DND-41 (cell line): Measurements from ENCODE around the gene DRD3.

Experiments used
- ATAC-seq: fragments of 200-7000 bp; cut with Tn5 transposase; 3 replicates; pipeline ENCODE4 v1.9.1; 2021; ENCODE audit warnings: low read depth; ENCODE audit not compliant: insufficient read depth
- DNase-seq: peaks from one replicate; pipeline ENCODE4 v3.0.0-alpha.2; 2020
- H2AFZ ChIP-seq: 2 replicates; pipeline ENCODE4 v1.6.0; 2012; ENCODE audit warnings: low read depth, low read length
- H3K27ac ChIP-seq: 2 replicates; pipeline ENCODE4 v1.5.1; 2012; ENCODE audit warnings: low read length, inconsistent platforms
- H3K27me3 ChIP-seq: fragments of 200-600 bp; sonication (generic); 2 replicates; pipeline ENCODE4 v1.6.0; 2012; ENCODE audit warnings: low read length, mild to moderate bottlenecking, inconsistent platforms; ENCODE audit not compliant: insufficient read depth, poor library complexity
- H3K36me3 ChIP-seq: 2 replicates; pipeline ENCODE4 v1.5.1; 2012; ENCODE audit warnings: low read length, inconsistent platforms; ENCODE audit not compliant: insufficient read depth
- H3K4me1 ChIP-seq: 2 replicates; pipeline ENCODE4 v1.5.1; 2012; ENCODE audit warnings: mild to moderate bottlenecking, low read length; ENCODE audit not compliant: insufficient read depth
- H3K4me2 ChIP-seq: 2 replicates; pipeline ENCODE4 v1.6.0; 2012; ENCODE audit warnings: mild to moderate bottlenecking, moderate library complexity, low read length, inconsistent platforms; ENCODE audit not compliant: insufficient read depth
- H3K4me3 ChIP-seq, 2 experiments: fragments of 200-600 bp in 1 of 2; shearing (Covaris generic) in 1 of 2; 2 replicates each; pipeline ENCODE4 v1.5.1; 2012 to 2016; ENCODE audit warnings: inconsistent platforms in 2 of 2, low read length in 2 of 2, mild to moderate bottlenecking in 2 of 2, low read depth in 1 of 2, moderate library complexity in 1 of 2
- H3K79me2 ChIP-seq: 2 replicates; pipeline ENCODE4 v1.6.0; 2012; ENCODE audit warnings: low read length, inconsistent platforms; ENCODE audit not compliant: insufficient read depth
- H3K9ac ChIP-seq: 2 replicates; pipeline ENCODE4 v1.6.0; 2012; ENCODE audit warnings: low read depth, mild to moderate bottlenecking, inconsistent platforms, low read length, moderate library complexity
- H3K9me3 ChIP-seq: 2 replicates; pipeline ENCODE4 v1.5.1; 2012; ENCODE audit warnings: low read length, moderate library complexity, mild to moderate bottlenecking, inconsistent platforms; ENCODE audit not compliant: insufficient read depth, severe bottlenecking
- H4K20me1 ChIP-seq: 2 replicates; pipeline ENCODE4 v1.6.0; 2012; ENCODE audit warnings: low read length; ENCODE audit not compliant: insufficient read depth
- CTCF ChIP-seq: IDR thresholded peaks from 2 replicates; pipeline ENCODE4 v1.5.1; 2012; ENCODE audit warnings: borderline replicate concordance, low read length, moderate library complexity, mild to moderate bottlenecking; ENCODE audit not compliant: poor library complexity, severe bottlenecking; ENCODE audit errors: extremely low read depth
- EZH2 ChIP-seq: IDR thresholded peaks from 3 replicates; pipeline ENCODE4 v1.6.1; 2012; ENCODE audit warnings: borderline replicate concordance, low read depth, mild to moderate bottlenecking, moderate library complexity, low read length, inconsistent platforms; ENCODE audit not compliant: severe bottlenecking

Gene DRD3

GRCh38 chr3:114110439-114110838 lies 68.4 kb downstream of the DRD3 start:
- no peak overlapping the region for H2AFZ ChIP-seq
- H3K27me3 ChIP-seq = no peaks in the 10 kb centered on the region
- TF ChIP-seq EZH2 = no peak
- TF ChIP-seq CTCF = no peak
- no peak overlapping the region for H3K4me3 ChIP-seq
- no peak overlapping the region for H3K27ac ChIP-seq
- H3K79me2 ChIP-seq = no peaks in the 10 kb centered on the region
- H3K9me3 ChIP-seq = no peaks in the 10 kb centered on the region
- ATAC-seq (no peak), DNase-seq (no peak)
- no peaks in the 10 kb centered on the region for H4K20me1 ChIP-seq
- no peaks in the 10 kb centered on the region for H3K4me1 ChIP-seq
- H3K4me2 ChIP-seq = no peak overlapping the region
- no peak overlapping the region for H3K9ac ChIP-seq
- no peaks in the 10 kb centered on the region for H3K36me3 ChIP-seq

- Histone ChIP-seq H3K79me2 (no peaks in the 10 kb centered on the region), H3K9ac (no peak overlapping the region), H3K4me3 (no peak overlapping the region), H3K27ac (no peak overlapping the region), H3K4me2 (no peak overlapping the region), H2AFZ (no peak overlapping the region), H3K4me1 (no peaks in the 10 kb centered on the region), H4K20me1 (no peaks in the 10 kb centered on the region), H3K27me3 (no peaks in the 10 kb centered on the region), H3K36me3 (no peaks in the 10 kb centered on the region), H3K9me3 (no peaks in the 10 kb centered on the region)
- TF ChIP-seq CTCF (no peak), EZH2 (no peak)
- ATAC-seq = no peak
- DNase-seq = no peak
Measured at GRCh38 chr3:114108137-114108536, 70.7 kb downstream of the DRD3 start.

- no peaks in the 10 kb centered on the region for H3K79me2 ChIP-seq
- no peaks in the 10 kb centered on the region for H3K36me3 ChIP-seq
- no peaks in the 10 kb centered on the region for H3K9me3 ChIP-seq
- no peak overlapping the region for H3K4me3 ChIP-seq
- no peak overlapping the region for H2AFZ ChIP-seq
- no peaks in the 10 kb centered on the region for H3K4me1 ChIP-seq
- no peak overlapping the region for H3K4me2 ChIP-seq
- ATAC-seq (no peak), DNase-seq (no peak)
- TF ChIP-seq EZH2 = no peak
- no peak for TF ChIP-seq CTCF
- no peaks in the 10 kb centered on the region for H3K27me3 ChIP-seq
- H3K27ac ChIP-seq = no peak overlapping the region
- no peaks in the 10 kb centered on the region for H4K20me1 ChIP-seq
- no peak overlapping the region for H3K9ac ChIP-seq
Measured at GRCh38 chr3:114104414-114104813, 74.4 kb downstream of the DRD3 start.

- no peak overlapping the region for H2AFZ ChIP-seq
- H3K79me2 ChIP-seq = no peaks in the 10 kb centered on the region
- no peak for TF ChIP-seq EZH2
- TF ChIP-seq CTCF = no peak
- H3K27ac ChIP-seq = no peak overlapping the region
- no peaks in the 10 kb centered on the region for H3K27me3 ChIP-seq
- H3K4me2 ChIP-seq = no peak overlapping the region
- no peak overlapping the region for H3K9ac ChIP-seq
- H3K9me3 ChIP-seq = no peaks in the 10 kb centered on the region
- DNase-seq (no peak), ATAC-seq (no peak)
- no peaks in the 10 kb centered on the region for H3K4me1 ChIP-seq
- no peaks in the 10 kb centered on the region for H4K20me1 ChIP-seq
- no peaks in the 10 kb centered on the region for H3K36me3 ChIP-seq
- H3K4me3 ChIP-seq = no peak overlapping the region
Measured at GRCh38 chr3:114103858-114104257, 75.0 kb downstream of the DRD3 start.
